ENCODE measurements around the gene RB1.
"Not testable (repeated sequence)": the region's sequence is repeated elsewhere in the genome, so short reads cannot be mapped to it uniquely, and the experiment has no call there.

- TF ChIP-seq EZH2 (IDR thresholded peaks at IDR 0.05; ENCODE audit: borderline replicate concordance, insufficient read depth, low read depth, low read length, poor library complexity, severe bottlenecking); CTCF (IDR thresholded peaks at IDR 0.05): not testable (repeated sequence)
Observed at GRCh38 chr13:48451196-48451595, 147.6 kb downstream of the RB1 start.

Data from B cell (primary cell).